Neural progenitor cell (in vitro differentiated cells): ENCODE data around the gene CCDC51.

ENCODE experiments used
- EZH2 ChIP-seq: fragments of 200-600 bp; sonication (generic); IDR thresholded peaks from 2 replicates; pipeline ENCODE4 v1.6.1; 2017; ENCODE audit warnings: antibody characterized with exemption, mild to moderate bottlenecking, moderate library complexity
- EZH2phosphoT487 ChIP-seq: fragments of 200-600 bp; sonication (generic); IDR thresholded peaks from 2 replicates; pipeline ENCODE4 v1.6.1; 2017; ENCODE audit warnings: antibody characterized with exemption

- TF ChIP-seq EZH2phosphoT487, result no peak
- no peak for TF ChIP-seq EZH2
Measured at GRCh38 chr3:48467110-48467454, 27.2 kb upstream of the CCDC51 start.
